HUES6 (cell line): ENCODE data around the gene SPG11.
"Not testable (repeated sequence)": the region's sequence is repeated elsewhere in the genome, so short reads cannot be mapped to it uniquely, and the experiment has no call there.

ENCODE experiments used
- H3K27ac ChIP-seq: 2 replicates; pipeline ENCODE4 v1.7.0; 2013; ENCODE audit warnings: low read depth, mild to moderate bottlenecking, low read length, inconsistent platforms
- H3K27me3 ChIP-seq: 2 replicates; pipeline ENCODE4 v1.6.1; 2013; ENCODE audit warnings: low read length; ENCODE audit not compliant: control insufficient read depth, insufficient read depth
- H3K36me3 ChIP-seq: 2 replicates; pipeline ENCODE4 v1.6.1; 2013; ENCODE audit warnings: low read length; ENCODE audit not compliant: control insufficient read depth, insufficient read depth
- H3K4me1 ChIP-seq: 2 replicates; pipeline ENCODE4 v1.6.1; 2013; ENCODE audit warnings: low read length; ENCODE audit not compliant: control insufficient read depth, insufficient read depth
- H3K4me3 ChIP-seq: 2 replicates; pipeline ENCODE4 v1.5.1; 2013; ENCODE audit warnings: low read depth, low read length
- H3K9ac ChIP-seq: one replicate; pipeline ENCODE4 v1.6.1; 2013; ENCODE audit warnings: mild to moderate bottlenecking, low read length
- H3K9me3 ChIP-seq: 2 replicates; pipeline ENCODE4 v1.6.1; 2013; ENCODE audit warnings: low read depth, low read length; ENCODE audit not compliant: control insufficient read depth, insufficient read depth

Gene SPG11

GRCh38 chr15:44700676-44701075, 37.2 kb upstream of the SPG11 start:
- not testable (repeated sequence) for H3K9ac ChIP-seq, H3K36me3 ChIP-seq, H3K4me3 ChIP-seq, H3K27me3 ChIP-seq, H3K4me1 ChIP-seq, H3K27ac ChIP-seq, H3K9me3 ChIP-seq

- H3K27me3 ChIP-seq = no peaks in the 10 kb centered on the region
- H3K4me1 ChIP-seq = 0 out of 2 replicates have a peak, but pooled peaks cover 3% of the 10 kb centered on the region
- H3K9me3 ChIP-seq = peaks cover 5% of the 10 kb centered on the region; the same call in 1 of the 2 replicates
- H3K4me3 ChIP-seq = no peak overlapping the region
- no peak overlapping the region for H3K27ac ChIP-seq
- H3K36me3 ChIP-seq = no peaks in the 10 kb centered on the region
- no peak overlapping the region for H3K9ac ChIP-seq
Observed at GRCh38 chr15:44698641-44699040, 35.2 kb upstream of the SPG11 start.

GRCh38 chr15:44697014-44697413, 33.6 kb upstream of the SPG11 start:
- 0 out of 2 replicates have a peak, but pooled peaks cover 3% of the 10 kb centered on the region for H3K4me1 ChIP-seq
- no peak overlapping the region for H3K27ac ChIP-seq
- no peak overlapping the region for H3K9ac ChIP-seq
- H3K27me3 ChIP-seq = no peaks in the 10 kb centered on the region
- H3K9me3 ChIP-seq = peaks cover 4% of the 10 kb centered on the region; the same call in 1 of the 2 replicates
- no peaks in the 10 kb centered on the region for H3K36me3 ChIP-seq
- no peak overlapping the region for H3K4me3 ChIP-seq

GRCh38 chr15:44695294-44695693, 31.8 kb upstream of the SPG11 start:
- H3K27me3 ChIP-seq = no peaks in the 10 kb centered on the region
- H3K4me3 ChIP-seq = no peak overlapping the region
- no peaks in the 10 kb centered on the region for H3K36me3 ChIP-seq
- 0 out of 2 replicates have a peak, but pooled peaks cover 3% of the 10 kb centered on the region for H3K4me1 ChIP-seq
- H3K9me3 ChIP-seq = no peaks in the 10 kb centered on the region
- no peak overlapping the region for H3K27ac ChIP-seq
- no peak overlapping the region for H3K9ac ChIP-seq

- H3K27ac ChIP-seq = no peak overlapping the region
- no peaks in the 10 kb centered on the region for H3K36me3 ChIP-seq
- no peak overlapping the region for H3K4me3 ChIP-seq
- no peaks in the 10 kb centered on the region for H3K9me3 ChIP-seq
- H3K4me1 ChIP-seq = 0 out of 2 replicates have a peak, but pooled peaks cover 3% of the 10 kb centered on the region
- H3K27me3 ChIP-seq = no peaks in the 10 kb centered on the region
- H3K9ac ChIP-seq = no peak overlapping the region
Observed at GRCh38 chr15:44694416-44694815, 31.0 kb upstream of the SPG11 start.

GRCh38 chr15:44692659-44693058, 29.2 kb upstream of the SPG11 start:
- H3K4me1 ChIP-seq = 0 out of 2 replicates have a peak, but pooled peaks cover 3% of the 10 kb centered on the region
- no peaks in the 10 kb centered on the region for H3K9me3 ChIP-seq
- no peaks in the 10 kb centered on the region for H3K27me3 ChIP-seq
- no peaks in the 10 kb centered on the region for H3K36me3 ChIP-seq
- no peak overlapping the region for H3K9ac ChIP-seq
- no peak overlapping the region for H3K4me3 ChIP-seq
- H3K27ac ChIP-seq = no peak overlapping the region

GRCh38 chr15:44690245-44690644, 26.8 kb upstream of the SPG11 start:
- H3K9ac ChIP-seq, H3K4me1 ChIP-seq, H3K36me3 ChIP-seq, H3K27me3 ChIP-seq, H3K9me3 ChIP-seq, H3K4me3 ChIP-seq, H3K27ac ChIP-seq: not testable (repeated sequence)

- not testable (repeated sequence) for H3K4me3 ChIP-seq, H3K9me3 ChIP-seq, H3K36me3 ChIP-seq, H3K4me1 ChIP-seq, H3K9ac ChIP-seq, H3K27ac ChIP-seq, H3K27me3 ChIP-seq
Observed at GRCh38 chr15:44689318-44689717, 25.9 kb upstream of the SPG11 start.

- not testable (repeated sequence) for H3K36me3 ChIP-seq, H3K9me3 ChIP-seq, H3K27me3 ChIP-seq
- Histone ChIP-seq H3K4me3 (peak overlapping the region; percentile 1), H3K27ac (peak overlapping the region; percentile 11; the same call in 1 of the 2 replicates), H3K9ac (peak overlapping the region; percentile 26), H3K4me1 (peaks cover 20% of the 10 kb centered on the region)
Observed at GRCh38 chr15:44682809-44683682, 19.6 kb upstream of the SPG11 start.

- Histone ChIP-seq H3K4me3 (no peak overlapping the region), H3K4me1 (peaks cover 20% of the 10 kb centered on the region), H3K27me3 (no peaks in the 10 kb centered on the region), H3K9ac (no peak overlapping the region), H3K27ac (no peak overlapping the region), H3K9me3 (no peaks in the 10 kb centered on the region), H3K36me3 (no peaks in the 10 kb centered on the region)
Observed at GRCh38 chr15:44682211-44682610, 18.7 kb upstream of the SPG11 start.

- H3K27ac ChIP-seq = no peak overlapping the region
- no peak overlapping the region for H3K4me3 ChIP-seq
- H3K36me3 ChIP-seq = no peaks in the 10 kb centered on the region
- H3K9ac ChIP-seq = no peak overlapping the region
- no peaks in the 10 kb centered on the region for H3K9me3 ChIP-seq
- no peaks in the 10 kb centered on the region for H3K27me3 ChIP-seq
- peaks cover under 1% of the 10 kb centered on the region; the same call in 1 of the 2 replicates for H3K4me1 ChIP-seq
Observed at GRCh38 chr15:44676676-44677075, 13.2 kb upstream of the SPG11 start.
